ENCODE data around the gene CRTC1. TPM values are rescaled to one million over a fixed set of nuclear protein-coding genes. Genes with fewer than 3 reads are reported as not detected.

Gene CRTC1
- total and polyA plus RNA-seq, 7 donors, result 4.5 to 12.5 (median 8.1) TPM

DNA sequence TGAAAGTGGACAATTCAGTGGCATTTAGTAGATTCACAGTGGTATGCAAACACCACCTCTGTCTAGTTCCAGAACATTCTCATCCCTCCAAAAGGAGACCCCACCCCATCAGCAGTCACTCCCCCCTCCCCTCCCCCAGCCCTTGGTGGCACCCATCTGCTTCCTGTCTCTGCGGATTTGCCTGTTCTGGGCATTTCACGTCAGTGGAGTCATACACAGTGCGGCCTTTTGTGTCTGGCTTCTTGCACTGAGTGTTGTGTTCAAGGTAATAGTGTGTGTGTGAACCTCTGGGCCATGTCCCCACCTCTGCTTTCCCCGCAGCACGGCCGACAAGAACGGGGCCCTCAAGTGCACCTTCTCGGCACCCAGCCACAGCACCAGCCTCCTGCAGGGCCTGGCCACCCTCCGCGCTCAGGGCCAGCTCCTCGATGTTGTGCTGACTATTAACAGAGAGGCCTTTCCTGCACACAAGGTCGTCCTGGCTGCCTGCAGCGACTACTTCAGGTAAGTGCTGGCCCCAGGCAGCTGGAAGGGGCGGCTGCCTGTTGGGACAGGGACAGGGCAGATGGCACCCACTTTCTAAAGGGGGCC is 19.4 kb upstream of the CRTC1 start:
- Histone ChIP-seq H3K4me3 (no peak overlapping the region), H3K9me3 (no peaks in the 10 kb centered on the region), H3K27ac (no peak overlapping the region), H3K27me3 (ENCODE audit: insufficient read depth in 3 of 3, low read length in 2 of 3) (no peaks in the 10 kb centered on the region), H3K36me3 (ENCODE audit: insufficient read depth in 1 of 2, low read depth in 1 of 2) (peaks cover 0 to 19% of the 10 kb centered on the region in 2 donors), H3K4me1 (peaks cover 39% of the 10 kb centered on the region)
- no peak for ATAC-seq
- TF ChIP-seq CTCF (IDR thresholded peaks at IDR 0.05), result no peak
- intact Hi-C loops (cut with DNase I), result no loop called here
- no peak for DNase-seq
- WGBS, 3 donors, result 86 to 87% (median 86%) methylated on average over 14 of the region's 14 CpGs

DNA sequence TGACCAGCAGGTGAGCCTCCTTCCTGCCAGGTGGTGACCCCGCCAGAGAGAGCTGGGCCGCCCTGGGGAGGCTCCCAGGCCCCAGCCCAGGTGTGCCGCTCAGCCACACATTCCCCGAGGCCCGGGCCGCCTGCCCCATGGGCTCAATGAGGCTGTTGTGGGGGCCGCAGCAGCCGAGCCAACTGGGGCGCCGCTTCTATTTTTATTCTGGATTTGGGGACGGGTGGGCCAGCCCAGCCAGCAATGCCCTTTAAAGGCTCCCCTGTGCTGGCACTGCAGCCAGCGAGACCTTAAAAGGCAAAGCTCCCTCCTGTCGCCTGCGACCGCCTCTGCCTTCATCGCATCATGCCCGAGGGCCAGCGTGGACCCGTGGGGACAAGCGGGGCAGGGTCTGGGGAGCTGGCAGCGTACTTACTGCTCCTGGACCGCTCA is 17.7 kb upstream of the CRTC1 start:
- H3K27ac ChIP-seq, result peak overlapping the region; percentile 9
- no peak overlapping the region for H3K4me3 ChIP-seq
- ATAC-seq, result peak in 3 of 4 donors; percentile 10 to 36 (median 17)
- 37 to 68% (median 57%) methylated on average over 19 to 22 of the region's 22 CpGs for WGBS, 3 donors
- H3K27me3 ChIP-seq (ENCODE audit: insufficient read depth in 3 of 3, low read length in 2 of 3), result no peaks in the 10 kb centered on the region
- H3K9me3 ChIP-seq, result no peaks in the 10 kb centered on the region
- no peak for TF ChIP-seq CTCF (IDR thresholded peaks at IDR 0.05)
- H3K4me1 ChIP-seq, result peaks cover 23% of the 10 kb centered on the region
- H3K36me3 ChIP-seq (ENCODE audit: insufficient read depth in 1 of 2, low read depth in 1 of 2), result peaks cover 0 to 28% of the 10 kb centered on the region in 2 donors
- intact Hi-C loops (cut with DNase I), result no loop called here
- no peak for DNase-seq

GRCh38 chr19:18666317-18666716 is 17.2 kb upstream of the CRTC1 start:
- ATAC-seq, result peak in 1 of 4 donors; percentile 3
- H3K27me3 ChIP-seq (ENCODE audit: insufficient read depth in 3 of 3, low read length in 2 of 3), result no peaks in the 10 kb centered on the region

GRCh38 chr19:18666784-18667183 is 16.7 kb upstream of the CRTC1 start:
- WGBS, 3 donors, result 90 to 94% (median 93%) methylated on average over 5 of the region's 5 CpGs
- intact Hi-C loops (cut with DNase I), result no loop called here
- H3K4me1 ChIP-seq, result peaks cover 25% of the 10 kb centered on the region
- H3K27ac ChIP-seq, result no peak overlapping the region
- H3K27me3 ChIP-seq (ENCODE audit: insufficient read depth in 3 of 3, low read length in 2 of 3), result no peaks in the 10 kb centered on the region
- no peak for ATAC-seq
- peaks cover 0 to 28% of the 10 kb centered on the region in 2 donors for H3K36me3 ChIP-seq (ENCODE audit: insufficient read depth in 1 of 2, low read depth in 1 of 2)
- H3K4me3 ChIP-seq, result no peak overlapping the region
- DNase-seq, result no peak
- TF ChIP-seq CTCF (IDR thresholded peaks at IDR 0.05), result no peak
- H3K9me3 ChIP-seq, result no peaks in the 10 kb centered on the region

More at GRCh38 chr19:18666317-18666716, 17.2 kb upstream of the CRTC1 start:
- DNase-seq, result no peak
- intact Hi-C loops (cut with DNase I), result no loop called here
- H3K36me3 ChIP-seq (ENCODE audit: insufficient read depth in 1 of 2, low read depth in 1 of 2), result peaks cover 0 to 28% of the 10 kb centered on the region in 2 donors
- 64 to 78% (median 73%) methylated on average over 11 to 12 of the region's 12 CpGs for WGBS, 3 donors
- no peaks in the 10 kb centered on the region for H3K9me3 ChIP-seq
- no peak overlapping the region for H3K27ac ChIP-seq
- peaks cover 23% of the 10 kb centered on the region for H3K4me1 ChIP-seq
- no peak for TF ChIP-seq CTCF (IDR thresholded peaks at IDR 0.05)
- H3K4me3 ChIP-seq, result no peak overlapping the region

All from psoas muscle (tissue), 8 donors.